GM19193 (cell line): ENCODE measurements around the gene JMJD4.

Experiments used
- POLR2A ChIP-seq: IDR thresholded peaks from 4 replicates; pipeline ENCODE4 v1.6.1; 2011; ENCODE audit not compliant: insufficient read depth, insufficient read length; ENCODE audit errors: extremely low read depth

JMJD4 gene

GRCh38 chr1:227731696-227732585 lies 3.2 kb downstream of the JMJD4 start:
- TF ChIP-seq POLR2A = no peak

- no peak for TF ChIP-seq POLR2A
These were observed 3.8 kb downstream of the JMJD4 start for GRCh38 chr1:227731241-227731677.

- TF ChIP-seq POLR2A = no peak
These were observed 4.4 kb downstream of the JMJD4 start for GRCh38 chr1:227730630-227731151.

GRCh38 chr1:227729881-227730629 lies 5.0 kb downstream of the JMJD4 start:
- peak; percentile 5 for TF ChIP-seq POLR2A

- TF ChIP-seq POLR2A = peak; percentile 27
These were observed 5.8 kb downstream of the JMJD4 start for GRCh38 chr1:227729144-227729880.

GRCh38 chr1:227728892-227729143 lies 6.3 kb downstream of the JMJD4 start:
- no peak for TF ChIP-seq POLR2A

- peak; percentile 33 for TF ChIP-seq POLR2A
These were observed 6.8 kb downstream of the JMJD4 start for GRCh38 chr1:227728059-227728891.

- no peak for TF ChIP-seq POLR2A
These were observed 8.0 kb downstream of the JMJD4 start for GRCh38 chr1:227726924-227727599.

- no peak for TF ChIP-seq POLR2A
These were observed 8.8 kb downstream of the JMJD4 start for GRCh38 chr1:227726318-227726717.

GRCh38 chr1:227725046-227725445 lies 10.1 kb downstream of the JMJD4 start:
- TF ChIP-seq POLR2A = no peak

- no peak for TF ChIP-seq POLR2A
These were observed 11.6 kb downstream of the JMJD4 start for GRCh38 chr1:227723474-227723873.

GRCh38 chr1:227718932-227719331 lies 16.2 kb downstream of the JMJD4 start:
- TF ChIP-seq POLR2A = no peak

- TF ChIP-seq POLR2A = no peak
These were observed 22.5 kb downstream of the JMJD4 start for GRCh38 chr1:227712648-227713047.

GRCh38 chr1:227709451-227709850 lies 25.7 kb downstream of the JMJD4 start:
- TF ChIP-seq POLR2A = no peak

- TF ChIP-seq POLR2A = no peak
These were observed 27.3 kb downstream of the JMJD4 start for GRCh38 chr1:227707846-227708245.
